Stimulated activated naive CD4-positive, alpha-beta T cell treated with Interleukin-2 at 50 U/mL for 16 hours (primary cell): Measurements from ENCODE around the gene GMPR2.
"Not testable (repeated sequence)": the region's sequence is repeated elsewhere in the genome, so short reads cannot be mapped to it uniquely, and the experiment has no call there.

Source experiments
- DNase-seq: peaks from one replicate; lab custom pipeline; 2025; lab: John Stamatoyannopoulos, UW

GMPR2 gene

DNA sequence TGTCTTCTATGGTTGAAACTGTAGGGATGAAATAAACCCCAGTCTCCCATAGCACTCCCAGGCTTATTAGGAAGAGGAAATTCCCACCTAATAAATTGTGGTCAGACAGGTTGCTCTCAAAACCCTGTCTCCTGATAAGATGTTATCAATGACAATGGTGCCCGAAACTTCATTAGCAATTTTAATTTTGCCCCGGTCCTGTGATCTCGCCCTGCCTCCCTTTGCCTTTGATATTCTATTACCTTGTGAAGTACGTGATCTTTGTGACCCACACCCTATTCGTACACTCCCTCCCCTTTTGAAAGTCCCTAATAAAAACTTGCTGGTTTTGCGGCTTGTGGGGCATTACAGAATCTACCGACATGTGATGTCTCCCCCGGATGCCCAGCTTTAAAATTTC is 30.2 kb upstream of the GMPR2 start:
- not testable (repeated sequence) for DNase-seq

DNA sequence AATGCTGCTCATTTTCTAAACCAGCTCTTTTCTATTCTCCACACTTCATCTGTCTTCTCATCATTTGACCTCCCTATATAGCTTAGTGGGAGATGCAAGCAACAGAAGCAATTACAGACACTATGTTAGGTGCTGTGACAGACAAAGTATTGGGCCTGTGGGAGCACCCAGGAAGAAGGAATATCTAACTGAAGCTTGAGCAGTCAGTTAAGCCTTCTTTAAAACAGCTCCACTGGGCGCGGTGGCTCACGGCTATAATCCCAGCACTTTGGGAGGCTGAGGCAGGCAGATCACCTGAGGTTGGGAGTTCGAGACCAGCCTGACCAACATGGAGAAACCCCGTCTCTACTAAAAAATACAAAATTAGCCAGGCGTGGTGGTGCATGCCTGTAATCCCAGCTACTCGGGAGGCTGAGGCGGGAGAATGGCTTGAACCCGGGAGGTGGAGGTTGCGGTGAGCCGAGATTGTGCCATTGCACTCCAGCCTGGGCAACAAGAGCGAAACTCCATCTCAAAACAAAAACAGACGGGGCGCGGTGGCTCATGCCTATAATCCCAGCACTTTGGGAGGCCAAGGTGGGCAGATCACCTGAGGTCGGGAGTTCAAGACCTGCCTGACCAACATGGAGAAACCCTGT is 29.4 kb upstream of the GMPR2 start:
- DNase-seq = not testable (repeated sequence)

DNA sequence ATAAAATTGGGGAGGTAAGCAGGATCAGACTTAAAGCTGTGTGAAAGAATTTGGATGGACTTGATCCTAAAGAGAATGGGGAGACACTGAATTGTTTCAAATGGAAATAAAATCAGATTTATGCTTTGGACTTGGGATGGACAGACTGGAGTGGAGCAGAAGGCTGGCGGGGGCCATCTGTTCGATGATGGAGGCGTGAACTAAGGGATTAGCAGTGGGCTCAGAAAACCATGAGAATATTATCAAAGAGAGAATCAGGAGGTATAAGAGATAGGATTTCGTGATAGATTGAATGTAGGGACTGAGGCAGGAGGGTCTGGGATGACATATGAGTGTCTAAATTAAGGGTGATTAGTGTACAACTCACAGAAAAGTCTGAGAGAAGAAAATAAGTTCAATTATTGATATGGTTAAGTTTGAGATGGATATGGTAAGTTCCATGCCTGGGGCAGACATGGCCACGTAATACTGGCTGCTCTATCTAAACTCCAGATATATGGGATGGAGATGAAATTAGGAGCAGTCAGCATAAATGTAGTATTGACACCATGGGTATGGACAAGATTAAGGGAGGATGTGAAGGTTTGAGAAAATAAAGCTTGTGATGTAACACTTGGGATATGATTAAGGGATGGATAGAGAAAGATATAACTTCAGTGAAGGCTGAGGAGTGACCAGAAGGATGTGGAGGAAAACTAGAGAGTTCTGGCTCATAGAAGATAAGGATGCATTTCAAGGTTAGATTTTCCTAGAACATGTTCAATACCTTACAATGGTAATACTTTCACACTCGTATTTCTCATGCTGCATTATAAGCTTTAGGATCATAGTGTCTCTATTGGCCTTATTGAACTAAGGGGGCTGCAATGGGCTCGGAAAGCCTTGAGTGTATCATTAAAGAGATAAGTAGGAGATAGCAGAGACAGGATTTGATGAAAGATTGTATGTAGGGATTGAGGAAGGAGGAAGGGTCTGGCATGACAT is 28.3 kb upstream of the GMPR2 start:
- no peak for DNase-seq

DNA sequence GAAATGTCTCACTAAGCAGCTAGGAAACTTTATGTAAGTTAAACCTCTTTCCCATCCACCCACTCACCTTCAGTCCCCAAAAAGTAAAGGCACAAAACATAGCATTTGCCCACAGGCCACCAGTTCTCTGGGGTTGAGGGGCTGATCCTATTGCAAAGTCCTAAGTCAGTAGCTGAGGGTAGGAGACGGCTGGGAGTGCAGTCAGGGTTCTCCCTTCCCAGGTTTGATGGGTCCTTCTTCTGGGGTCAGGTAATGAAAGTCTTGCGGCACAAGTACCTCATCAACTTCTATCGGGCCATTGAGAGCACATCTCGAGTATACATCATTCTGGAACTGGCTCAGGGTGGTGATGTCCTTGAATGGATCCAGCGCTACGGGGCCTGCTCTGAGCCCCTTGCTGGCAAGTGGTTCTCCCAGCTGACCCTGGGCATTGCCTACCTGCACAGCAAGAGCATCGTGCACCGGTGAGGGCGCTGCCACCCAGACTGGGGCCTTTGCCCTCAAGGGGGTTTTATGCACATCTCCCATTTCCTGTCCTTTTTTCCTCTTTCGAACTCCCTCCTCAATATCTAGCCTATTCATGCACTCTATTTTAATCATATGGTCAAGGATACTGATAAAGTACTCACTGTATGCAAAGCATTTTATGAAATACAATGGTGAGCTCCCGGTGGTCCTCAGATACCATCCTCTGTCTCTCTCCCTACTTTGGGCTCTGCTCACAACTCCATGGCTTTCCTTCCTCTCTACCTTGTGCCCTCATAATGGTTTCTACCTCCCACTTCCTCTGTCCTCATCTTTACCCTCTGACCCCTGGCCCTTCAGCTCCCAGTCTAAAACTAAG is 26.2 kb upstream of the GMPR2 start:
- DNase-seq = no peak

DNA sequence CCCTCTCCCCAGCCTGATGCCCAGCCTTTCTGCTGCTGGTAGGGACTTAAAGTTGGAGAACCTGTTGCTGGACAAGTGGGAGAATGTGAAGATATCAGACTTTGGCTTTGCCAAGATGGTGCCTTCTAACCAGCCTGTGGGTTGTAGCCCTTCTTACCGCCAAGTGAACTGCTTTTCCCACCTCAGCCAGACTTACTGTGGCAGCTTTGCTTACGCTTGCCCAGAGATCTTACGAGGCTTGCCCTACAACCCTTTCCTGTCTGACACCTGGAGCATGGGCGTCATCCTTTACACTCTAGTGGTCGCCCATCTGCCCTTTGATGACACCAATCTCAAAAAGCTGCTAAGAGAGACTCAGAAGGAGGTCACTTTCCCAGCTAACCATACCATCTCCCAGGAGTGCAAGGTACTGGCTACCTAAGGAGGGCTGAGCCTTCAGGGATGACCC is 25.6 kb upstream of the GMPR2 start:
- DNase-seq = no peak

DNA sequence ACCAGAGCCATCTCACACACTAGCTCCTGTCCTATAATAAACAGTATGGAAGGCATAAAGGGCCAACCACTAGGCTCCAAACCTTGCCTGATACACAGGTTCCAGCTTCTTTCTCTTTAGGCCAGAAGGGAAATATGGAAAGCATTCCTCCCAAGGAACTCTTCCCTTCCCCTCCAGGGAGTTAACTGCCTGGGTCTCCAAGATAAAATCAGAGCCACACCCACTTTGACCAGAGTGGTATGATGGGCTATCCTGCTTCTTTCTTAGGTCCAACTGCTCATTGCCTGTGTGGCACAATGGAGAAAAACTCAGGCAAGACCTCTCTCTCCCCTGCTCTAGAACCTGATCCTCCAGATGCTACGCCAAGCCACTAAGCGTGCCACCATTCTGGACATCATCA is 25.1 kb upstream of the GMPR2 start:
- no peak for DNase-seq

DNA sequence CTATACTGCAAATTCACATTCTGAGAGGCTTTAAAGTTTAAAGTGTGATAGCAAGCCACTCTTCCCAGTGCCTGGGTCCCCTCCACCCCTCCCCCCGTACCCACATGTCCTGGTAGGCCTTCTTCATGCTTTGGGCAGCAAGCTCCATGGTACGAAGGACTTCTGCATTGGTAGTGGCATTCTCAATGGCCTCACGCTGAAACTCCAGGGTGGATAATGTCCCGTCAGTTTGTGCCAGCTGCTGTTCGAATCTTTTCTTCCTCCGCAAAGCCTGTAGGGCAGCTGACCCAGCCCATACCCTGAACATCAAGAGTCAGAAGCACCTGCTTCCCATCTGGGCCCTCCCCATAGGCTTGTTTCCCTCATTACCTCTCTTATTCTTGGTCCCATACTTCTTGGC is 21.4 kb upstream of the GMPR2 start:
- DNase-seq = no peak

DNA sequence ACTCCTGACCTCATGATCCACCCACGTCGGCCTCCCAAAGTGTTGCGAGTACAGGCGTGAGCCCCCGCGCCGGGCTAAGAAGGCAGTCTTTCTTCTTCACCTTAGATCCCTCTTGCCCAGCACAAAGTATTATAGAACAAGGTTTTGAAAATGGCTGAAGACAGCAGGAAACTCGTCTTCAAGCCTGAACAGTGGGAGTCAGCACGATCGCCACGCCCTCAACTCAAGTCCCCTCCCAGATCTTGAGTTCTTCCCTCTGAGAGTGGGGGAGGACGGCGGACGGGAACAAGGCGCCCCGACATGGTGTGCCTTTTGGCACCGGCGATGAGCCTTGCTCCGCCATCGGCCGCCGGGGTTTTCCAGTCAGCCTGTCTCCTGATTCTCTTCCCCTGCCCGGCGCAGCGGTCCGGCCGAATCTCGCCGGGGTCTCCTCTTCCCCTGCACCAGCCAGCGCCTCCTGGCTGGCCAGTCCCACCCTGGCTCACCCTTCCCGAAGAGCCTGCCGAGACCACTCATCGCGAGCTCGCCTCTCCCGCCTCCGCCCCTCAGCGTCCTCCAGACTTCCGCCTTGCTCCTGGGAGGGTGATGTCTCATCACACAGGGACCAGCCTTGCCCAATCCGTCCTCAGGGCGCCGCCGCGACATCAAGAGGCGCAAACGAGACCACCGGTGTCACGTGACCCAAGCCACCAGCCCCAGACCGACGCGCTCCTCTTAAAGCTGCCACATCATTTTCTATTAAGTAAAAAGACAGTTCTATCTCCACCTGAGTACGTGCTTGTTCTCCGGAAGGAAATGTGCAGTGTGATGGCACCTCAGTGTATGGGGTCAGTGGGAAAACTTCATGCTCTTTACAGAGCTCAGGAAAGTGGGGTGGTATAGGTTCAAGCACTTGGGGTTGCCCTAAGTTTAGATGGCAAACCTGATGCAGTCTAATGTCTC is 19.5 kb upstream of the GMPR2 start, which contains the start of gene CHMP4A:
Gene CHMP4A (minus strand): TSS at position 565 of the 942 bp plus-strand sequence. CDS start 49 bp downstream, at position 516.
- DNase-seq = peak; percentile 97

DNA sequence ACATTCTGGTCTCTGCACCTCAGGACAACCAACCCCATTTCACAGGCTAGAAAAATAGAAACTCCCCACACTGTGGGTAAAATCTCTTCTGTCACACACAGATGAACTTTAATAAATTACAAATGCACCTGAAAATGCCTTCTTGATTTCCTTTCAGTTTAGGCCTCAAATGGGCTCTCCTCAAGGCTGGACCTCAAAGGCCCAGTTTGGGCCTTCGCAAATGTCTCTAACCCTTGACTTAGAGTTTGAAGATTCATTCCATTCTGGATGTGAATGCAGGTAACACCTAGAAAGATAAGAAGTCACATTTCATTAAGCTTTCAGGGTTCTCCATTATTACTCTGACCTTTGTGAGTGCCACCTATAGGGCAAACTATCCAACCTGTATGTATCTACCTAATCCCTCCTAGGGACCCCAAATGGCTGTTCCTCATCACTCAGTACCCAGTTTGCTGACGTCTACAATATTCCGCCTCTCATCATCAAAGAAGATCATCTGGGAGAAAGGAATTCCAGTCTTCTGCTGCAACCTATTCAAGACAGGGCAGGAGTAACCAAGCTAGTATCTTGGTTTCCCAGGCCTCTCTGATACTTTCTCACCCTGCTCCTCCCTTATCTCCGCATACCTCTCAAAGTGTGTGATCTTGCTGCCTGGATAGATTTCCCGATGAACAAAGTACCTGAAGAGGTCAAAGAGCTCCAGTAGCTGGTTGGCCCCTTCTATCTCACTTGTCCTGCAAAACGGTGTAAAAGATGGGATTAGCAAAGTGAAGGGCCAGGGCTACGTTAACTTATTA is 18.7 kb upstream of the GMPR2 start:
- DNase-seq = no peak

DNA sequence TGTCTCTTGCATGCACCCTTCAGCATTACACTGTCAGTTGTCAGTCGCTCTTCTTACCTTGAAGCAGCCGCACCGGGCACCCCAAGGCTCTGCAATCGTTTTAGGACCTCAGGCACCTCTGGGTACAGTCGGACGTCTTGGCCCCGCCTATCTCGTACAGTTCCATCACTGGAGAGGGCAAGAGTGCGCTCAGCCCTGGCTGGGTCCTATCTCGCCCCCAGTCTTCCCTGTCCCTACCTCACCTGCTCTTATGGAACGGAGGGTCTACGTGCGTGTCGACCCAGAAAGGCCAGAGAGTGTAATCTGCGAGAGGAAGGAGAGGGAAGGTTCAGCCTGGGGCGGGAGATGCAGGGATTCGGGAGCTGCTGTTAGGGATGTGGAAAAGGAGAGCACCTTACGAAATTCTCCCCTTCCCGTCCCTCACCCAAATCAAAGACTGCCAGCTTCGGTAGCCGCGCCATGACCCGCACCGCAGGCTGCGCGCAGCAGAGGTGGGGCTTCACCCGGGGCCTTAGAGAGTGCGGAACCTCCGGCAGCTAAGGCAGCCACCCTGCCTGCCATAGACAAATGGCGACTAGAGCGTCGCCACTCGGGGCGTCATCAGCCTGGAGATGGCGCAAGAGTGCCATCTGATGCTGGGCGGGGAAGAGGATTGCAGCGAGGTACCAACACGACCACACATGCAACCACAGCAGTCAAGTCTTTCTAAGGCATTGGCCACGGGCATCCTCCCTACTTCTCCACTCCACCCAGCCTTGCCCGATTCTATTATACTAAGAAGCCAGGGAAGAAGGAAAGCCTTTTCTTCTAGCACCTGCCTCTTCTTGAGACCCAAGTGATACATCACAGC is 17.0 kb upstream of the GMPR2 start, which contains the start of gene MDP1:
Gene MDP1 (minus strand): TSS at position 572 of the 850 bp plus-strand sequence. CDS start 111 bp downstream, at position 461.
- peak; percentile 80 for DNase-seq

DNA sequence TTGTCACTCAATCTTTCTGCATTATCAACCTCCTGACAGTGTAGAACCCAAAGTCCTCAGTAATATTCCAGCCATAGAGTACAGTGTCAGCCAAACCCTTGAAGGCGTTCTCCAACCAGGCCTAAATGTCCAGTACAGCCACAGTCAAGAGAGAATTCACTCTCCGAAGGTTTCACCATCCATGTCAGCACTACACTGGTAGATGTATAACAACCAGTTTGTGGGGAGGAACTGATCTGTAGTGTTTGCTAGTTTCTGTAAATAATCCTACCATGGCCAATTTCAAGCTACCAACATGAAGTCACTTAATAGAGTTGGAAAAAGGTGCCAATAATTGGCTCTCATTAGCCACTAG is 16.4 kb upstream of the GMPR2 start:
- no peak for DNase-seq

DNA sequence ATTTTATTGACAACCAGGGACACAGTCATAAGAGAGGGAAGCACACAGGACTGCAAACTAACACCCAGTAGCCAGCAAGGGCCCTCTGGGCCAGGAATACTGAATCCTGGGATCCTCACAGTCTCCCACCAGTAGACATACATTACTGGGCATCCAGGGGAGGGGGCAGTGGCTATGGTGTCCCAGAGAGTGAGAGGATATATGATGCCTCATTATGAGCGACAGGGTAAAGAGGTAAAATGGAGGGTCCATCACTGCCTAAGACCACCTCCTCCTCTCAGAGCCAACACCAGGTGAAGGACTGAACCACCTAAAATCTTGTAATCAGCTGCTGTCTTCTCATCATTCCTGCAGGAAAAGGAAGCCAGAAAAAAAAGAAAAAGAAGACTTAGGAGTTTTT is 15.9 kb upstream of the GMPR2 start:
- DNase-seq = not testable (repeated sequence)

DNA sequence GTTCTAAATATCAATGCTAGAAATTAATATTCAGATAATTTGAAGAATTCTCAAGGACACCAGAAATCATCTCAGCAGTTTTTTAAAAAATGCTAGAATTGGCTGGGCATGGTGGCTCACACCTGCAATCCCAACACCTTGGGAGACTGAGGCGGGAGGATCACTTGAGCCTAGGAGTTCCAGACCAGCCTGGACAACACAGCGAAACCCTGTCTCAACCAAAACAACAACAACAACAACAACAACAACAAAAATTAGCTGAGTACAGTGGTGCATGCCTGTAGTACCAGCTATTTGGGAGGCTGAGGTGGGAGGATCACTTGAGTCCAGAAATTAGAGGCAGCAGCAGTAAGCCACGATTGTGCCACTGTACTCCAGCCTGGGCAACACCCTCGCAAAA is 13.6 kb upstream of the GMPR2 start:
- no peak for DNase-seq

DNA sequence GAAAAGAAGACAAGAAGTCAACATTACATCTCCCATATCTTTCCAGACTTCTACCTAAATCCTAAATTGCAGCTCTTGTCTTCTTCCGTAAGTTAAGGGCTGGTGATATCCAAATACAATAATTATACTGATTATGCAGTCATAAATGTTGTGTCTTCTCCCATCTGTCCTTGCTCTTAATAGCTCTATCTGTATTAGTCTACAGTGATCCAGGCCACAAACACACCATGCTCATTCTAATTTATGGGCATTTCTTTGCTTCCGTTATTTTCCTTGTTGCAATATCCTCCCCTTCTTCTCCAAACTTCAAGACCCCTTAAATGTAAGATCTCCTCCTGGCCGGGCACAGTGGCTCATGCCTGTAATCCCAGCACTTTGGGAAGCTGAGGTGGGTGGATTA is 13.2 kb upstream of the GMPR2 start:
- DNase-seq = no peak

DNA sequence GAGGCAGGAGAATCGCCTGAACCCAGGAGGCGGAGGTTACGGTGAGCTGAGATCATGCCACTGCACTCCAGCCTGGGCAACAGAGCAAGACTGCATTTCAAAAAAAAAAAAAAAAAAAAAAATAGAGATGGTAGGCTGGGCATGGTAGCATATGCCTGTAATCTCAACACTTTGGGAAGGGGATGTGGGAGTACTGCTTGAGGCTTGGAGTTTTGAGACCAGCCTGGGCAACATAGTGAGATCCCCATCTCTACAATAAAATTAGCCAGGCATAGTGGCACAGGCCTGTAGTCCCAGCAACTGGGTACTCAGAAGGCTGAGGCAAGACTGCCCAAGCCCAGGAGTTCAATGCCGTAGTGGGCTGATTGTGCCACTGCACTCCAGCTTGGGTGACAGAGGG is 9.7 kb upstream of the GMPR2 start:
- not testable (repeated sequence) for DNase-seq

DNA sequence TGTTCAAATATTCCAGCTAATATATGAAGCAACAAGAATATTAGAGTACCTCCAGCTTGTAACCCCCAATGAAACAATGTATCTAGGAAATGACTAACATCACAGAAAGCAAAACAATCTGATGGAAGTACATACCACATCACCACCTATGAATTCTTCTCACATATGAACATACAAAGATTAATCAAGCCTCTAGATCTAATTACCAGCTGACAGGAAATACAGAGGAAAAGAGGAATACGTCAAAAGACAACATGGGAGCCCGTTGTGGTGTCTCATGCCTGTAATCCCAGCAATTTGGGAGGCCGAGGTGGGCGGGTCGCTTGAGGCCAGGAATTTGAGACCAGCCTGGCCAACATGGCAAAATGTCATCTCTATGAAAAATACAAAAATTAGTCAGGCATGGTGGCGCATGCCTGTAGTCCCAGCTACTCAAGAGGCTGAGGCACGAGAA is 8.1 kb upstream of the GMPR2 start:
- DNase-seq = no peak

DNA sequence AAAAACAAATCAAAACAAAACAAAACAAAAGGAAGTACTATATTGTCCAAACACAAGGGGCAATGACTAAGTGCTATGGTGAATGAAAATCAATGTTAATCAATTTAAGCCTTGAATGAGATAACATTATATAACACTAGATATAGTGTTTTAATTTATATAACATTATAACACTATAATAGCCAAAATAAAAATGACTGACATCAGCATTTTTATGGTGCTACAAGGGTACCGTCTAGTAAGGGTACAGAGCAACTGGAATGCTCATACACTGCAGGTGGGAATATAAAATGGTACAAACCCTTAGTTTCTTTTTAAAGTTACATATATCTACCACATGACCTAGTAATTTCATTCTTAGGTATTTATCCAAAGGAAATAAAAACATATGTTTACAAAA is 6.3 kb upstream of the GMPR2 start:
- no peak for DNase-seq

DNA sequence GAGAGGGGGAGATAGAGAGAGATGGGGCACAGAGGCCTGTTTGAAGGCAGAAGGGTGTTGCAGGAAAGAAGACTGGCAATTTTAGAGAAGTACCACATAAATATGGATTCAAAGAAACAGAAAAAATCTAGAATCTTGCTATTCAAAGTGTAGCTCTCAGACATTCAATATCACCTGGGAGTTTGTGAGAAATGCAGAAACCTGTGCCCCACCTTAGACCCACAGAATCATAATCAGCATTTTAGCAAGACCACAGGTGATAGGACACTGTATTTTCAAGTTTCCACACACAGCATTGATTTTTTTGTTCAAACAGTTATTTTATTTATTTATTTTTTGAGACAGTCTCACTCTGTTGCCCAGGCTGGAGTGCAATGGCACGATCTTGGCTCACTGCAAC is 3.8 kb upstream of the GMPR2 start:
- no peak for DNase-seq
